ENCODE measurements around the gene SMOC1.

The SMOC1 gene

DNA sequence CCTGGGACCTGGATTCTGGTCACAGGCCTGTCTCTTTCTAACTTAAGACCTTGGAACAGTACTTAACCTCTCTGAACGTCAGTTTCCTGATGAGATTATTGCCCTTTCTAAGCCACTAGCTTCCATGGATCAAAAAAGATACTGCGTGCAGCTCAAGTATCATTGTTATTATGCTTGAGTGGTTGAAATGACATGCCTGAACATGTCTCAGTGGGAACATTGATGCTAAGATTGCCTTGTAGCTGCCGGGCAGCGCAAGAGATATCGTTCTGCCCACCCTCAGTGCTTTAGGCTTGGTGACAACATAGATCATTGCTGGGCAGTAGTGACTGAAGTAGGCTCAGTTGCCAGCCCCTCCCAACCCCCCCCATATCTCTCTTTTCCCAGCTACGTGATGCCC, 131.9 kb downstream of the SMOC1 start:
- no peak for DNase-seq (ENCODE audit: low read depth in 2 of 2)

DNA sequence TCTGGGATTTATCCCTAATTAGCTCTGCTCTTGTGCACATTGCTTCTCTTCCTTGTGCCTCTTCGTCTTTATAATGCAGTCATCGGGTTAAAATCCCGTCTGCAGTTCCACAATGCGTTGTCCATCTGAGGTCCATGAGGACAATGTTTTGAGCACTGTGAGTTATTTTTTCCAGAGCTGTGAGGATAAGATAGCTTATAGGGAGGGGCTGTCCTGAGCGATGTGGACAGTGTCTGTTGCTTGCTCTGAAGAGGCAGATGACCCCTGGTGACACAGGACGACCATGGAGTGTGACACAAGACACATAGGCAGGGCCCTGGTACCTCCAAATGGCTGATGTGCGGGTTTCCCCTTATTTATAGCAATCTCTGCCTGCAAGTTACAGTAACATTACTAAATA, 132.5 kb downstream of the SMOC1 start:
- DNase-seq (ENCODE audit: low read depth in 2 of 2) = no peak

DNA sequence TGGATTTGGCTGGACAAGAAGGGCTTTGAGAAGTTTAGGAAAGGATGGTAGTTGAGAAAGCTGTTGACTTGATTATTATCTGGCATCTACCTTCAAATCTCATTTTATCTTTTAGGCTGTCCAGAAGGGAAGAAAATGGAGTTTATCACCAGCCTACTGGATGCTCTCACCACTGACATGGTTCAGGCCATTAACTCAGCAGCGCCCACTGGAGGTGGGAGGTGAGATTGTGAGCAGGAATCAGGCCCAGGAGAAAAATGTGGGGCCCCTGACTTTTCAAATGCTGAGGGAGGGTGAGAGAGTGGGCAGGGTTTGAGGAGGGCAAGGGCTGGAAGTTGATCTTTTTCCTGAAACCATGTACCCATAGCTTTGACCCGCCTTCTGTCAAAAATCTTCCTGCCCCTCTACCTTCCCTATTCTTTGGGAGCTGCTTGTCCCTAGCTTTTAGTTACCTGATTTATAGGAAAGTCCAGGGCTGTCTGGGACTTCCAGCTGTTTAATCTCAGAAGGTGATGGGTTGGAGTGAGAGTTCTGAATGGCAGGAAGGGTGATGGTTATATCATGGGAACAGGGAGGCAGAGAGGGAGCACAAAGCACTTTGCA, 134.2 kb downstream of the SMOC1 start:
- no peak for DNase-seq (ENCODE audit: low read depth in 2 of 2)

DNA sequence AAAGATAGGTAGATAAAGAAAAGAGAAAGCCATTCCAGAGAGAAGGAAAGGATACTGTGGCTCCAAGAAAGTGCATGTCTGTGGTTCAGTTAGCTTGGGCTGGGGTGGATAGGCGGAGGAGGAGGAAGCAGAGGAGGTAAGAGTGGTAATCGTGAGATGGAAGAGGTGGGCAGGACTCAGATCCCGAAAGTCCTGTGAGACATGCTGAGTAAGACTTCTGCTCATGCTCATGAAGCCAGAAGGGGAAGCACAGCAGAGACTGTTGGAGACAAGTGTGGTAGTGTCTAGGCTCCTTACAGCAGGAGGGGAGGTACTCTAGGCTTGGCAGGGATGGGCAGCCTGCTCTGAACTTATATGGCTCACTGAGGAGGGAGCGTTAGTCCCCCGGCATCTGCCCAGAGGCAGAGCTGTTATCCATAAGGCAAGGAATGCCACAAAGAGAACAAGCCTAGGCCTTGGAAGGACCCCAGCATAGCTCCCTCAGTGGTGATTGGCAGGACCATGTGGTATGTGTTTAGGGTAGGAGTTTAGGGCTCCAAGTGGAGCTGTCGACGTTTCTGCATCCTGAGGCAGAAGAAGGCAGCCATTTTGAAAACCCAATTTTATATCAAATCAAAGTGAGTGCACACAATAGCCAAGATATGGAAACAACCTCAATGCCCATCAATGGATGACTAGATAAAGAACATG, 135.3 kb downstream of the SMOC1 start:
- DNase-seq (ENCODE audit: low read depth in 2 of 2) = no peak

DNA sequence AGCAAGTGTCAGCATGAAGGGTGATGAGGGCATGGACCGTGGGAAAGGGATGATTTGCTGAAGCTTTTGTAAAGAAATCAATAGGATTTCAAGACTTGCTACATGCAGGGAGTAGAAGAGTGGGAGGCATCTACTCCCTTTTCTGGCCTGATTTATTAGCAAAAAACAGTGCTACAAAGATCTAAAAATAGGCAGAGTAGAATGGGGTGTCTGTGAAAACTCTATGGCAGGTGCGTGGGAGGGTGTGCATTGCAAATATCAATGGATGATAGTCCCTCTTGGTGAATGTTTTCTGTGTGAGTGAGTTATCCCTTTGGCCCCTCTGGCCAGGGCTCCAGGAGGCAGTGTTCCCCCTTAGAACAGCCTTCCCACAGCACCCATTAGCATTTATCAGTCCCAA, 139.0 kb downstream of the SMOC1 start:
- no peak for DNase-seq (ENCODE audit: low read depth in 2 of 2)

DNA sequence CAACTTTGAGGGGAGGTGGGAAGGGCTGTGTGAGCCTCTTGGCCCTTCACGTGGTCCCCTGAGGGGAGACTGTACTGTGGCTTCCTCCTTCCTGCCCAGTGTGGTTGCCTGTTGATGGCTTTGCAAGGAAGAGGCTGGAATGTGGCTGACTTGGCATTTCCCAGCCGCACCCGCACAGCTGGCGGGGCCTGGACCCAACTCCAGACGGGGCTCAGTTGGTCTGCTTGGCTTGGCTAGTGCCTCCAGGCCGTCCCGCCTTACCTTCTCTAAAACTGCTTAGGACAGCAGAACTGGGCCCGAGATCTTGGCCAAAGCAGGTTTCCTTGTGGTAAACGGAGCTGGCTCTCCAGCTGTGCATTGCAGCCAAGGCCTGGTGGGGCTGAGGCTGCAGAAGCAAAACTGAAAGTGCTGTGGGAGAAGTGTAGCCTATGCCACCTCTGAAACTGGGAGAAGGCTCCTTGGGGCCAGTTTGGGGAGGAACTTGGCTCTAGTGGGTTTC, 139.5 kb downstream of the SMOC1 start:
- DNase-seq (ENCODE audit: low read depth in 2 of 2) = no peak

DNA sequence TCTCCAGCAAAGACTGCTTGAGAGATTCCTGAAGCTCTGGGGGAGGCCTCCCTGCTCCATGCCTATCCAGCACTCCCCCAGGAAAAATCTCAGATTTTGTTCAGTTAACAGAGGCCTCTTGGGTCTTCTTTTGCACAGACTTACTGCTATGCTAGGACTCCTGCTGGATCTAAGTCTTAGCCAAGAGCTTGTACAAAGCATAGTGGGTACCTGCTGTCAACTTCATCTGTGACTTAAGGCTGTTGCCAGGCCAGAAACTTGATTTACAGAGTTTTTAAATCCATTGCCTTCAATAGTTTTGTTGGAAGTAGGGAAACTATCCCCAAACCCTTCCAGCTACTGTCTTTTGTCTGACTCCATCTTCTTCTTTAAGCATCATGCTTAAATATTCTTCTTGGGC, 140.5 kb downstream of the SMOC1 start:
- no peak for DNase-seq (ENCODE audit: low read depth in 2 of 2)

DNA sequence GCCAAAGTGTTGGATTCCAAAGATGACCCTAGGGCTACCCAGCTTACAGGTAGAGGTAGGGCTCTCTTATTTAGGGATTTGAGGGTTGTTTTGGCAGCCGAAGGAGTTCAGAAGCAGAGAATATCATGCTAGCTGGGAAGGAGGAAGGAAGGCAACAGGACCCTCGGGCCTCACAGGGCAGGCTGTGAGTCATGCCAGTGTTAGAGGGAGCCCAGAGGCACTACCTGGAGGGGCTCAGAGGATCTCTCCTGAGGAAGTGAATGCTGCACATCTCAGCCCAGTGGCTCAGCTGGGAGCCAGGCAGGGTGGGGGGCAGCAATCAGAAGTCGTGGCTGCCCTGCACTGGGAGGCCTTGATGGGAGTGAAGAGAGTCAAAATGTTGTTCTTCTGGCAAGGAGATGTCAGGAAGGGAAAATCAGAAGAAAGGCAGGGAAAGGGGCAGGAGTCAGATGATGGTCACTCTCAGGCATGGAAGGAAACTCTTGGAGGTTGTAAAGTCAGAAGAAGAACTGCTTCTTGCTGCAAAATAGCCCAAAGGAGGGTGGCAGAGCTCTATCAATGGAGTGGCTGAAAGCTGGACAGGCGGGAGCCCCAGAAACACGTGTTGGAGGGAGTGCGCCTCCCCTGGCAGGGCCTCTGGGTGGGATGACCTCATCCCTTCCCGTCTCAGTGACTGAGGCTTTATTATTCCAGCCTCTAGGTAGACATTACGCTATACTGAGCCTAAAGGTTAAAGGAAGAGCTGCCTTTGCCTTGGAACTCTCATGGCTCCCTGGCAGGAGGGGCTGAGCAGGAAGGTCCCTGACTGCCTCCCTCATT, 141.3 kb downstream of the SMOC1 start:
- DNase-seq (ENCODE audit: low read depth in 2 of 2) = no peak

DNA sequence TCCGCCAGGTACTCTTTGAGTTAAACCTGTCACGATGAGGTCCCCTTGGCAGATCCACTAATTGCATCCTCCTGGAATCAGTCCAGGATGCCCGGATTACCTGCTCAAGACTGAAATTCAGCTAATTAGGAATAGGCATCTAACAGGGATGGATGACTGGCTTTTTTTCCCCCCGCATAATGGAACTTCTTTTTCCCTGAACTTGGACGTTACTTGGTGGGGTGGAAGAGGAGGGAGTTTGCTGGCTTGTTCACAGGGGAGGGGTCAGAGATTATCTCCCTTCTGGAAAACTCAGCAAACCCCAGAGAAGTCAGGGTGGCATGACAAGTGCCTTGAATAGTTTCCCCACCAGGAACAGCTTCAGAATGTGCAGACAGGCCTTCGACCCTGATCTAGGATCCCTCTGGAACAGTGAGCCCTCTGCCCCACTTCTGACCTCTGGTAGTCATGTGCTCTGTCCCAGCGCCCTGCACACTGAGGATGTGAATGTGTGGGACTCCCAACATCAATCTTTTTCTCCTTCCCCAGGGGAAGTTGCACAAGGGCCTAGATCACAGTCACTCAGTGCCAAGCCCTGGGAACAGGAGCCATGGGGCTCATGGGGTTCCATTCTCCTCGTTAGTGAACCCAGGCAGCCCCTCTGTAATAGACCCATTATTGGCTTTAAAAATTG, 142.5 kb downstream of the SMOC1 start:
- no peak for DNase-seq (ENCODE audit: low read depth in 2 of 2)

DNA sequence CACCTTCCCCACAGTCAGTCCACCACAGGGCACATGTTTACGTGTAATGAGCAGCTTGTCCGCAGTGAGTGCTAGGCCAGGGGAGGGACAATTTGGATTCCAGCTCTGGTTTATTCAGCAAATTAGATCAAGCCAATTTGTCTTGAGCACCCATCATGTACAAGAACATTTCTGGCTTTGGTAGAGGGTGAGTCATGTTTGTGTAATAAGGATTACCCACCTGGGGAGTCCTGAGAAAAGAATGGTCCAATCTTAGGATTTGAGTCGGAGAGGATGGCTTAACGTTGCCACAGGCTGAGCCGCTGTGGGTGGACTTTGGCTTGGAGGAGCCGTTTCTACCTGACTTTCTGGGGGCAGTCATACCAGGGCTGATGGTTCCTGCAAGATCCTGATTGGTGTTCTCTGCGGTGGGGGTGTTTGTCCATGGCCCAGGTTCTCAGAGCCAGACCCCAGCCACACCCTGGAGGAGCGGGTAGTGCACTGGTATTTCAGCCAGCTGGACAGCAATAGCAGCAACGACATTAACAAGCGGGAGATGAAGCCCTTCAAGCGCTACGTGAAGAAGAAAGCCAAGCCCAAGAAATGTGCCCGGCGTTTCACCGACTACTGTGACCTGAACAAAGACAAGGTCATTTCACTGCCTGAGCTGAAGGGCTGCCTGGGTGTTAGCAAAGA, 143.7 kb downstream of the SMOC1 start:
- DNase-seq (ENCODE audit: low read depth in 2 of 2) = no peak

DNA sequence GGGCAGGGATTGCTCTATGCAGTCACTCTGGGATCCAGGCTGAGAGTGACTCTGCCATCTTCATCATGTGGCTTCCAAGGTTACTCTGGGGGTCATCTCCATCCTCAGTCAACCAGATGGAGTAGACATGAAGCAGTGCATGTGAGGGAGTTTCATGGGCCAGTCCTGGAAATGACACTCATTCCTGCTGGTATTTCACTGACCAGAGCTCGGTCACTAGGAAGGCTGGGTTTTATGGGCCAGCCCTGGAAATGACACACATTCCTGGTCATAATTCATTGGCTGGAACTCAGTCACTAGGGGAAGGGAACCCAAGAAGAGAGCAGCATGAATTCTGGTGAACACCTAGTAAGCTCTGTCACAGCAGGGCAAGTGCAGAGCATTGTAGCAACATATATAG, 144.7 kb downstream of the SMOC1 start:
- DNase-seq (ENCODE audit: low read depth in 2 of 2) = no peak

DNA sequence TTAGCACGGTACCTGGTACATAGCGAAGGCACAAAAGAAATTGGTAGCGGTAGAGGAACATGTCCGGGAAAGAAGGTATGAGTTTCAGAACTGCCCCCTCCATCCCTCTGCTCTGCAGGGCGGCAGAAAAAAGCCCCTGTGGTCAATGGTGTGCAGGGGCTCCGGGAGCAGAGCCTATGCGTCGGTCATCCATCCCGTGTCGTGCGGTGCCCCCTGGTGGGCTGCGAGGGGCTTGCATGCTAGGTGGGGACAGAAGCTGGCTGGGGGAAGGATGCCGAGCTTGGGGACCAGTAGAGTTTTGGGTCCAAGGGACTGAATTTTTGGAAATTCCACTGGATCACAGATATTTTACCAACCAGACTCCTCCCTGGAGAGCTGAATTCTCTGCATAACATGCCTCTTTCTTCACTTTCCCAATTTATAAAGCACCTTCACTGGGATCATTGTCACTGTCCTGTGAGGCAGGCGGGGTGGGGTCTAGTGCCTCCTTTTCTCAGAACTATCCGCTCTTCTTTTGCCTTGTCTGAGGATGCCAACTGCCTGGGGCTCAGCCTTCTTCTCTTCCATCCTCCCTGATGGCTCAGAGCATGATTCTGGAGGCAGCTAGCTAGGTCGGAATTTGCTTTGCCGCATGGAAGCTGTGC, 148.7 kb downstream of the SMOC1 start:
- DNase-seq (ENCODE audit: low read depth in 2 of 2) = peak in 1 of 2 donors; percentile 14

DNA sequence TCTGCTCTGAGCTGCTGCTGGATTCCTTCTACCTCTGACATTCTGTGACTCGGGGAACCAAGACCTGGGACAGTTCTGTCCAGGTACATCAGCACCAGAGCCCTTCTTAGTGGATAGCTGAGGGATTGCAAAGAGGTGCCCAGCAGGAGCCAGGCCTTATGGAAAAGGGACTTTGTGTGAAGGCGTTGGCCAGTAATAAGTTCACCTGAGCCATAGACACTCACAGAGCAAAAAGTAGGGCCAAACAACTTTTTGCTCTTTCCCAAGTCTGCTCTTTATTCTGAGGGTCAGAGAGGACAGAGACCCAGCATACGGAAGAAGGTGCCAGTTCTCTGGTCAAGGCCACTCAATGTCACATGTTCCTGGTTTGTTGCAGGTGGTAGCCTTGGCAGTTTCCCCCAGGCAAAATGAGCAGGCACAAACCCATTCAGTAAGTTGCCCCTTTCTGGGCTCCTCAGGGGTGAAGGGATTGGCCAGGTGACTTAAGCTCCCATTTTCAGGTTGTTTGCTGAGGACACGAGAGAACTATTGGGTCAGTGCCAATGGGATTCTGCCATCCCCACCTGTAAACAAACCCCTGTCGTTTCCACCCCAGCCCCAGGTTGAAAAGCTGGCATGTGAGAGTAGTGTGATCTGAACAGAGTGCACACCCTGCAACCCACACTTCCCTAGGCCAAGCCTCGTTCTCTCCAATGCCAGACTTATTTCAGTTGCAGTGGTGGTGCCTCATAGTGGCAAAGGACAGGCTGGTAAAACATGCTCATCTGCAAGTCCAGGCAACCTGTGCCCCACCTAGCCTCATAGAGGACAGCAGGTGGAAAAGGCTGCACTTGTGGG, 150.3 kb downstream of the SMOC1 start:
- no peak for DNase-seq (ENCODE audit: low read depth in 2 of 2)

DNA sequence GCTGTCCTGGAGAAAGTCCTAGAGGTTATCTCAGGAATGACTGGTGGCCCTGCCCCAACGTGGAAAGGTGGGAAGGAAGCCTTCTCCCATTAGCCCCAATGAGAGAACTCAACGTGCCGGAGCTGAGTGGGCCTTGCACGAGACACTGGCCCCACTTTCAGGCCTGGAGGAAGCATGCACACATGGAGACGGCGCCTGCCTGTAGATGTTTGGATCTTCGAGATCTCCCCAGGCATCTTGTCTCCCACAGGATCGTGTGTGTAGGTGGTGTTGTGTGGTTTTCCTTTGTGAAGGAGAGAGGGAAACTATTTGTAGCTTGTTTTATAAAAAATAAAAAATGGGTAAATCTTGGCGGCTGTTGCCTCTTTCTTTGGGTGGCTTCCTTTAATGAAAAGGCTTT, 152.8 kb downstream of the SMOC1 start:
- no peak for DNase-seq (ENCODE audit: low read depth in 2 of 2)

DNA sequence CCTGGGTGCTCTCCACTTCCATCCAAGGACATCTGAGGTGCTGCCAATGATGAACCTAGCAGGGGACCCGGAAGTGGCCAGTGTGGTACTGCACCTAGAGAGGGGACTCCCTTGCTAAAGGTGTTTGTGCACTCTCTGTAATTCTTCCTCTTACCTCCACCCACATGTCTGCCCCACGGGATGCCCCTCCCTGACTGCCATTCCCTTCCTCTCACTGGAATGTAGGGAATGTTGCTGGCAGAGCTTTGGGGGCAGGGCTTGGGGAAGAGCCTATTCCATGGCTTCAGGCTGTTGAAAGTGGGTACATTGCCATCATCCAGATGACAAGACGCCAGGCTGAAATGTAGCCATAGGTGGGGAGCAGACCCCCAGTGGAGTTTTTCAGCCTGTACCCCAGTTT, 153.2 kb downstream of the SMOC1 start:
- no peak for DNase-seq (ENCODE audit: low read depth in 2 of 2)

DNA sequence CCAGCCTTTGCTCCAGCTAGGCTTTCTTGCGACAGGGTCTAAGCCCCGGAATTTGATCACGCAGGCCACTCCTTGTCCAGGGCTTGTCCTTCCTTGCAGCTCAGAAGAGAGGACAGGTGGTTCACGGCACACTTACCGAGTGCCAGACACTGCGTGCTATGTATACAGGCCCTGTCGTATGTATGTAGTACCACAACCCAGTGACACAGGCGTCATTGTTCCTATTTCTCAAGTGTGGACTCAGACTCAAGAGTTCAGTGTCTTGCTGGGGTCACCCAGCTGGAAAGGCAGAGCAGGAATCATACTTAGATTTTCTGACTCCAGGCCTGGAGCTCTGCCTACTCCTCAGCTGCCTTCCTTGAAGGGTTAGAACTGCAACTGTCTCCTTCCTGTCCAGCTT, 153.9 kb downstream of the SMOC1 start:
- no peak for DNase-seq (ENCODE audit: low read depth in 2 of 2)

DNA sequence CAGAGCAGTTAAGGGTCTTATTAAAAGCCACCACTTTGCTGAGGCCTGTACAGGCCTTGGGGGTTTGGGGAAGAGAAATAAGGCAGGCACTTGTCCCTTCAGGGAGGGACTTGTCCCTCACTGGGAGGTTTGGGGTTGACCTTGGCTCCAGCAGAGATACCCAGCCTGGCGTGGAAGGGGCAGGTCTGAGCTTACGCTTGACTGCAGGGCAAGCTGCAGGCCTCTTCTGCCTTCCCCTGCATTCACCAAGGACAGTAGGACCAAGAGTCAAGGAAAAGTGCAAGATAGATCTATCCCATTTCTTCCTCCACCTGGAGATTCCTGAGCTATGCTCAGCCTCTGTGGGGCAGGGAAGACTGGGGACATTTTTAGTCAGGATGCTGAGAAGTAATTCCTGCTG, 154.3 kb downstream of the SMOC1 start:
- DNase-seq (ENCODE audit: low read depth in 2 of 2) = no peak

DNA sequence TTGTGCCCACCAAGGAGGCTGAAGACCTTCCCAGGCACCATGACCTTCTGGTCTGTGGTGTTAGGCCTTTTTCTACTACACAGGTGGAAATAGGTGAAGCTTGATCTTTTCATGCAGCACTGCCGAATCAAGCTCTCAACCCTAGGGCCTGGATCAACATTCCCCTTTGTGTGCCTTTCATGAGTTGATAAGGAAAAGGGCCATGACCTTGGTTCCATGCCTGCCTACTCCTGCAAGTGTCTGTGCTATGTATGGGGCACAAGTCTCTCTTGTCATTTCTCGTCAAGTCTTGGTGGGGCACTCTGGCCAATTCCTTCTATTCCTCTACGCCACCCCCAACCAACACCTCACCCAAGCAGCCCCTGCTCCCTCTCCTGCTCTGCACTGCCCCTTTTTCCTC, 155.0 kb downstream of the SMOC1 start:
- DNase-seq (ENCODE audit: low read depth in 2 of 2) = no peak

DNA sequence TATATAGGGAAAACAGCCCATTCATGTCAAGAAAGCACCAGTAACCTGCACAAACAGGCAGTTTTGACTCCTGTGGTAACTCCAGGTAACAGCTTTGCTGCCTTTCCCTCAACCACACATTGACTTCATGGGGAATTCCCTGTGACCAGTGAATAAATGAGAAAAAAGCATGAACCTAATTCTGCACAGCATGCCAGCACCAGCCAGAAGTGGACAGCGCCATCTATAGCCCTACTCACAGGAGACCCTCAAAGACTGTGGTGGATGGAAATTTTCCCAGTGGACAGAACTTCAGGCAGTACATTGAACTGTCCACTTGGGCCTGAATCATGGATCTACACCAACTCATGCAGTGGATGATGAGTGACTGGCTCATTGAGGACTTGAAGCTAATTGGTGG, 157.4 kb downstream of the SMOC1 start:
- no peak for DNase-seq (ENCODE audit: low read depth in 2 of 2)

DNA sequence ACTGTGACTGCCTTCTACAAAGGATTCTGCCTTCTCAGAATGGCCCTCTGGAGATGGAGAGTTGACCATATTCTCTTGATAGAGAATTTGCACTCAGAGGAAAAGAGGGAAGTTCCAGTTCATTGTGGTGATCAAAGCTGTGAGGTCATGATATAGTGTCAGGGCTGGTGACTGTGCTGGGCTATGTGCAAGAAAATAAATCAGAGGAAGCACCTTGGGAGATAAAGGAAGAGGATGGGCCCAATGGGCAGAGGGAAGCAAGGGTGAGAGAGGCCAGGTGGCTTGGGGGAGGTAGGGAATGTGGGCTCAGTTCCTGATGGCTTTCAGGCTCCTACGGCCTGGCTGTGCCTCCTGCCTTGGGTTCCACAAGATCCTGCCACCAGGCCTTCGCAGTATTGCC, 163.8 kb downstream of the SMOC1 start:
- DNase-seq (ENCODE audit: low read depth in 2 of 2) = no peak

Data from activated CD8-positive, alpha-beta memory T cell treated with anti-CD3 and anti-CD28 coated beads for 4 hours (primary cell).